HCT116 (cell line): ENCODE results near the gene ARHGAP45.

Source experiments
- CTCF ChIP-seq, 3 experiments: fragments of 200-600 bp in 1 of 3; sonication (generic) in 1 of 3; IDR thresholded peaks in 2 of 3; conservative IDR thresholded peaks in 1 of 3; 2 replicates each; pipeline ENCODE4 v1.5.1; 2012 to 2017; ENCODE audit warnings: low read depth in 2 of 3, low read length in 2 of 3, antibody characterized with exemption in 1 of 3, borderline replicate concordance in 1 of 3, control low read depth in 1 of 3, mild to moderate bottlenecking in 1 of 3, mixed read lengths in 1 of 3, mixed run types in 1 of 3, moderate library complexity in 1 of 3; ENCODE audit not compliant: insufficient read depth in 1 of 3
- ELF1 ChIP-seq: IDR thresholded peaks from 2 replicates; pipeline ENCODE4 v1.6.1; 2012; ENCODE audit warnings: low read depth, borderline replicate concordance
- EZH2phosphoT487 ChIP-seq: fragments of 200-600 bp; IDR thresholded peaks from 2 replicates; pipeline ENCODE4 v1.6.1; 2018; ENCODE audit warnings: antibody characterized with exemption, borderline replicate concordance
- FOSL1 ChIP-seq: IDR thresholded peaks from 2 replicates; pipeline ENCODE4 v1.6.1; 2012; ENCODE audit warnings: low read depth
- JUND ChIP-seq: IDR thresholded peaks from 2 replicates; pipeline ENCODE4 v1.6.1; 2012
- MAX ChIP-seq: IDR thresholded peaks from 2 replicates; pipeline ENCODE4 v1.6.1; 2012
- POLR2A ChIP-seq: IDR thresholded peaks from 2 replicates; pipeline ENCODE4 v1.7.0; 2011; ENCODE audit warnings: borderline replicate concordance; ENCODE audit not compliant: insufficient read depth, insufficient read length; ENCODE audit errors: extremely low read depth
- POLR2AphosphoS5 ChIP-seq: IDR thresholded peaks from 2 replicates; pipeline ENCODE4 v1.6.1; 2011; ENCODE audit warnings: mild to moderate bottlenecking, low read depth, low read length, moderate library complexity
- REST ChIP-seq: IDR thresholded peaks from 2 replicates; pipeline ENCODE4 v1.6.1; 2012; ENCODE audit warnings: low read depth
- SRF ChIP-seq: IDR thresholded peaks from 2 replicates; pipeline ENCODE4 v1.6.1; 2012; ENCODE audit warnings: low read depth
- YY1 ChIP-seq: IDR thresholded peaks from 2 replicates; pipeline ENCODE4 v1.6.1; 2011; ENCODE audit warnings: low read length, low read depth, moderate library complexity, mild to moderate bottlenecking; ENCODE audit not compliant: insufficient replicate concordance; ENCODE audit errors: extremely low read depth
- ZNF274 ChIP-seq: fragments of 200-500 bp; sonication (Bioruptor generic); IDR thresholded peaks from 2 replicates; pipeline ENCODE4 v1.6.1; 2014; ENCODE audit warnings: mild to moderate bottlenecking, low read depth, low read length, inconsistent platforms

- TF ChIP-seq CTCF (IDR thresholded peaks at IDR 0.05 in 2 of 3, conservative IDR thresholded peaks at IDR 0.05 in 1 of 3; ENCODE audit: borderline replicate concordance in 1 of 3, insufficient read depth in 1 of 3, low read depth in 2 of 3, low read length in 2 of 3) (no peak), YY1 (no peak), POLR2AphosphoS5 (no peak), SRF (no peak), MAX (no peak), ZNF274 (no peak), FOSL1 (no peak), ELF1 (no peak), JUND (no peak), REST (no peak), EZH2phosphoT487 (no peak), POLR2A (no peak)
Observed at GRCh38 chr19:1097810-1098176, 30.8 kb downstream of the ARHGAP45 start.
